Fibroblast of lung (primary cell): ENCODE data around the gene SP8. TPM values are rescaled to one million over a fixed set of nuclear protein-coding genes. Genes with fewer than 3 reads are reported as not detected.

Experiments used
- DNase-seq, 2 donors: peaks; one replicate each; pipeline versions ENCODE4 v3.0.0 to v3.0.0-alpha.2; 2010; ENCODE audit warnings: low read depth in 2 of 2
- H2AFZ ChIP-seq: 2 replicates; pipeline ENCODE4 v1.5.1; 2012; ENCODE audit warnings: low read length, control low read depth, inconsistent platforms
- H3K27ac ChIP-seq: 2 replicates; pipeline ENCODE4 v1.5.1; 2011; ENCODE audit warnings: low read length, control low read depth; ENCODE audit not compliant: insufficient read depth
- H3K27me3 ChIP-seq: 2 replicates; pipeline ENCODE4 v1.5.1; 2011; ENCODE audit warnings: mild to moderate bottlenecking, low read length; ENCODE audit not compliant: control insufficient read depth, insufficient read depth
- H3K36me3 ChIP-seq: 2 replicates; pipeline ENCODE4 v1.5.1; 2011; ENCODE audit warnings: low read length; ENCODE audit not compliant: control insufficient read depth, insufficient read depth
- H3K4me1 ChIP-seq: 2 replicates; pipeline ENCODE4 v1.5.1; 2011; ENCODE audit warnings: low read length; ENCODE audit not compliant: control insufficient read depth, insufficient read depth; ENCODE audit errors: extremely low read depth
- H3K4me2 ChIP-seq: 2 replicates; pipeline ENCODE4 v1.5.1; 2011; ENCODE audit warnings: low read length, control low read depth; ENCODE audit not compliant: insufficient read depth; ENCODE audit errors: extremely low read depth
- H3K4me3 ChIP-seq, 4 experiments: fragments of 200-600 bp in 1 of 4; sonication (generic) in 1 of 4; replicated peaks in 1 of 4; 2 replicates each; pipeline ENCODE4 v1.5.1; 2011 to 2016; ENCODE audit warnings: low read length in 4 of 4, low read depth in 3 of 4, mild to moderate bottlenecking in 3 of 4, control low read depth in 2 of 4, inconsistent platforms in 1 of 4, mixed read lengths in 1 of 4; ENCODE audit not compliant: insufficient read depth in 1 of 4; ENCODE audit errors: control extremely low read depth in 1 of 4
- H3K79me2 ChIP-seq: 2 replicates; pipeline ENCODE4 v1.5.1; 2012; ENCODE audit warnings: mild to moderate bottlenecking, low read length, inconsistent platforms; ENCODE audit not compliant: control insufficient read depth, insufficient read depth
- H3K9ac ChIP-seq: 2 replicates; pipeline ENCODE4 v1.5.1; 2011; ENCODE audit warnings: mild to moderate bottlenecking, low read length, control low read depth; ENCODE audit not compliant: insufficient read depth
- H3K9me3 ChIP-seq: 2 replicates; pipeline ENCODE4 v1.5.1; 2012; ENCODE audit warnings: low read depth, low read length; ENCODE audit not compliant: control insufficient read depth, insufficient read depth
- H4K20me1 ChIP-seq: 2 replicates; pipeline ENCODE4 v1.5.1; 2011; ENCODE audit warnings: low read length; ENCODE audit not compliant: control insufficient read depth, insufficient read depth; ENCODE audit errors: extremely low read depth
- CTCF ChIP-seq, 2 donors: IDR thresholded peaks in 1 of 2; conservative IDR thresholded peaks in 1 of 2; 1 replicate in 1 of 2; 2 replicates in 1 of 2; pipeline ENCODE4 v1.5.1; 2011 to 2012; ENCODE audit warnings: low read length in 2 of 2, control low read depth in 1 of 2, inconsistent platforms in 1 of 2, low read depth in 1 of 2, mild to moderate bottlenecking in 1 of 2
- EZH2 ChIP-seq: IDR thresholded peaks from 2 replicates; pipeline ENCODE4 v1.5.1; 2012; ENCODE audit warnings: low read length, control low read depth, mild to moderate bottlenecking; ENCODE audit errors: missing control alignments
- polyA plus RNA-seq, 2 donors: library from polyadenylated mRNA; depleted of rRNA in 1 of 2; stranded (reverse) in 1 of 2; unstranded in 1 of 2; fragments of >200 nt; gene quantifications; 2 replicates each; pipeline ENCODE4 v1.2.1, GENCODE V29; 2011 to 2012; ENCODE audit warnings: missing spikeins in 1 of 2
- total RNA-seq: library from RNA; depleted of rRNA; stranded (reverse); fragments of >200 nt; gene quantifications from 2 replicates; pipeline ENCODE4 v1.2.1, GENCODE V29; 2014

SP8 gene
- total and polyA plus RNA-seq, 2 donors (not counting 1 experiment from before 2014, with no cell fraction given), result not detected

GRCh38 chr7:20742913-20743312 lies 43.8 kb downstream of the SP8 start:
- Histone ChIP-seq H3K4me3 (no peak overlapping the region), H3K9ac (no peak overlapping the region), H3K79me2 (no peaks in the 10 kb centered on the region), H3K4me1 (no peaks in the 10 kb centered on the region), H2AFZ (no peak overlapping the region), H4K20me1 (no peaks in the 10 kb centered on the region), H3K27ac (no peak overlapping the region), H3K27me3 (no peaks in the 10 kb centered on the region), H3K4me2 (no peak overlapping the region), H3K9me3 (no peaks in the 10 kb centered on the region), H3K36me3 (no peaks in the 10 kb centered on the region)
- TF ChIP-seq EZH2 (no peak), CTCF (conservative IDR thresholded peaks at IDR 0.05 in 1 of 2, IDR thresholded peaks at IDR 0.05 in 1 of 2; ENCODE audit: low read depth in 1 of 2, low read length in 2 of 2) (no peak)
- DNase-seq, result no peak

- no peaks in the 10 kb centered on the region for H4K20me1 ChIP-seq
- H3K9ac ChIP-seq, result no peak overlapping the region
- no peak for DNase-seq
- H3K36me3 ChIP-seq, result no peaks in the 10 kb centered on the region
- H3K4me1 ChIP-seq, result no peaks in the 10 kb centered on the region
- no peak overlapping the region for H3K4me2 ChIP-seq
- H3K27me3 ChIP-seq, result no peaks in the 10 kb centered on the region
- no peaks in the 10 kb centered on the region for H3K79me2 ChIP-seq
- TF ChIP-seq EZH2, result no peak
- TF ChIP-seq CTCF (conservative IDR thresholded peaks at IDR 0.05 in 1 of 2, IDR thresholded peaks at IDR 0.05 in 1 of 2; ENCODE audit: low read depth in 1 of 2, low read length in 2 of 2), result no peak
- H3K9me3 ChIP-seq, result no peaks in the 10 kb centered on the region
- no peak overlapping the region for H3K27ac ChIP-seq
- H2AFZ ChIP-seq, result no peak overlapping the region
- no peak overlapping the region for H3K4me3 ChIP-seq
Observed at GRCh38 chr7:20741801-20742200, 44.9 kb downstream of the SP8 start.

DNA sequence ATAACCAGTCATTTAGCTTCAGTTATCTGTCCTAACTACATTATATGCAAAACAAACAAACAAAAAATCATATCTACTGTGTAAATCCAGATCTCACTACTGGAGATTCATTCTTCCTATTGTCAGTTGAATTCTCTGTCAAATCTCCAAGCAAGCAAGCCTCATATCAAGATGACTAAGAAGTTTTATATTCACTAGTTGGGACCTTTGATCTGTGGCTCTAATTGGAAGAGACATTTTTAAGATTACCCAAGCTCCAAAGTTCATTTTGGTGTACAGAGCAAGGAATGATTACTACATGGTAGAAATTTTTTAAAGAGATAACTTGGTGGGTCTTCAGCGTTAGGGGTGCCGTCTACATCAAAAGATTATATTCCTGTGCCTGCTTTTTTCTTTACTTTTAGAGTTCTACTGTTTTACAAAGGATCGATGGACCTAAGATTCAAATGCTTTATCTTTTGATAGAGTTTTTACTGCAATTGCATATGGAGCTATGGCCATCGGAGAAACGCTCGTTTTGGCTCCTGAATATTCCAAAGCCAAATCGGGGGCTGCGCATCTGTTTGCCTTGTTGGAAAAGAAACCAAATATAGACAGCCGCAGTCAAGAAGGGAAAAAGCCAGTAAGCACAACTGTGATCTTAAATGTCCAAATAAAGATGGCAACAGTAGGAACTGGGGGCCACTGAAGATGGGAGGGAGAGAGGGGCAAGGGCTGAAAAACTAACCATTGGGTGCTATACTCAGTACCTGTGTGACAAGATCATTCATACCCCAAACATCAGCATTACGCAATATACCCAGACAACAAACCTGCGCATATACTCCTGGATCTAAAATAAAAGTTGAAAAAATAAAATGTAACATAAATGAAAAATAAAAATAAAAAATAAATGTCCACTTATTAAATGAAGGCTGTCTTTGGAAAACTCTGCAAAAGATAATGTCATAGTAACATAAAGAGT lies 47.9 kb downstream of the SP8 start:
- Histone ChIP-seq H3K4me1 (no peaks in the 10 kb centered on the region), H3K4me3 (no peak overlapping the region), H3K27ac (no peak overlapping the region), H3K36me3 (no peaks in the 10 kb centered on the region), H4K20me1 (no peaks in the 10 kb centered on the region), H3K9ac (no peak overlapping the region), H3K27me3 (no peaks in the 10 kb centered on the region), H3K79me2 (no peaks in the 10 kb centered on the region), H3K4me2 (no peak overlapping the region), H2AFZ (no peak overlapping the region), H3K9me3 (no peaks in the 10 kb centered on the region)
- TF ChIP-seq EZH2, result no peak
- no peak for TF ChIP-seq CTCF (conservative IDR thresholded peaks at IDR 0.05 in 1 of 2, IDR thresholded peaks at IDR 0.05 in 1 of 2; ENCODE audit: low read depth in 1 of 2, low read length in 2 of 2)
- DNase-seq, result no peak
